M059J (cell line): ENCODE data around the gene CDH20. TPM values are rescaled to one million over a fixed set of nuclear protein-coding genes. Genes with fewer than 3 reads are reported as not detected.

ENCODE experiments used
- DNase-seq: peaks from one replicate; pipeline ENCODE4 v3.0.0-alpha.2; 2012; ENCODE audit warnings: low read depth
- total RNA-seq: library from RNA; depleted of rRNA; stranded (reverse); fragments of >200 nt; shearing (Covaris generic); gene quantifications from 2 replicates; pipeline ENCODE4 v1.2.3, GENCODE V29; 2014; rRNA removed

Gene CDH20
- not detected in 2 replicates for total RNA-seq

GRCh38 chr18:61333271-61333745, at the start of gene CDH20:
Gene CDH20 (plus strand): TSS chr18:61333430.
- DNase-seq: no peak

DNA sequence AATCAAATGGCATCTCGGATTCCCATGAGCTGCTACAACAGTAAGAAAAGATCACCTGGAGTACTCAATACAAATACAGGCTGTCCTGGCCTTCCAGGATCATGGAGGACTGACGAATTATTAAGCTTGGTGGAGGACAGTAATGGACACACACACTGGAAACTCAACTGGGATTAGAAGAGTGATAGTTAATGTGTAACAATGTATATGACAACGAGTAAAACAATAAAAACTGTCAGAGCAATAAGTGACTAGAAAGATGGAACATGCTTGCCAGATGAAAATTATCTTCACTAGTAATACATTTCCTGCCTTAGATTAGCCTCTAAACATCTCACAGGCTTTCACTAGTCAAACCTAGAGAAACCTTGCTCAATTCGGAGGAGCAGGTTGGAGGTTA, 49.2 kb upstream of the CDH20 start:
- no peak for DNase-seq

DNA sequence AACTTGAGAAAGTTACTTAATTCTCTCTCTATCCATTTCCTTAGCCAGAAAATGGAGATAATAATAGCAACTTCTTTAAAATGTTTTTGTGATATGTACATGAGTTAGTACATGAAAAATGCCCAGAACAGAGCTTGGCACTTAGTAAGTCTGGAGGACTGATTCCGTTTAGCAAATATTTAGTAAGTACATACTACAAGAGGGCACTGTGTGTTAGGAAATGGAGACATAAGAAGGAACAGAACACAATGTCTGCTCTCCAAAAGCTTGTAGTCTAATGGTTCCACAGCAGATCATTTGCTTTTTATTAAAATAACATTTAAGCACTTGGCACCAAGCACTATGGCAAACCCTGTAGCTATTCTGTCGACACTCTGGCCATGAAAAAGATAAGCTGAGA, 47.5 kb upstream of the CDH20 start:
- no peak for DNase-seq

DNA sequence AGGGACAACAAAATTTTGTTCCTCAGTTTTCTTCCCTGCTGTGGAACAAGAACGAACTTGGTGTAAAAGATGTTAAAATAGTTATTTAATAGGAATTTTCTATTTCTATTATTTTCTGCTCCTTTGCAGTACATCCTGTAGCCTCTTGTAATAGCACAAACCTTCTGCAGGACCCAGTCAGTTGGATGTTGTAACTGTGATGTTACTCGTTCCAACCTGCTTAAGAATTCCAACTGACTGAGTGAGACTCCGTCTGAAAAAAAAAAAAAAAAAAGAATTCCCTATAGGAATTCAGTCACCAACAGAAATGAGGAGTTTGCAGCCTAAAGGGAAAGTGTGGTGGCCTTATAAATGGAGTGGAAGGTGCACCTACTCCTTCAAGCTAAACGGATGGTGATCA, 46.4 kb upstream of the CDH20 start:
- DNase-seq: no peak

- DNase-seq: no peak
These were observed 42.6 kb upstream of the CDH20 start for GRCh38 chr18:61290616-61291015.

DNA sequence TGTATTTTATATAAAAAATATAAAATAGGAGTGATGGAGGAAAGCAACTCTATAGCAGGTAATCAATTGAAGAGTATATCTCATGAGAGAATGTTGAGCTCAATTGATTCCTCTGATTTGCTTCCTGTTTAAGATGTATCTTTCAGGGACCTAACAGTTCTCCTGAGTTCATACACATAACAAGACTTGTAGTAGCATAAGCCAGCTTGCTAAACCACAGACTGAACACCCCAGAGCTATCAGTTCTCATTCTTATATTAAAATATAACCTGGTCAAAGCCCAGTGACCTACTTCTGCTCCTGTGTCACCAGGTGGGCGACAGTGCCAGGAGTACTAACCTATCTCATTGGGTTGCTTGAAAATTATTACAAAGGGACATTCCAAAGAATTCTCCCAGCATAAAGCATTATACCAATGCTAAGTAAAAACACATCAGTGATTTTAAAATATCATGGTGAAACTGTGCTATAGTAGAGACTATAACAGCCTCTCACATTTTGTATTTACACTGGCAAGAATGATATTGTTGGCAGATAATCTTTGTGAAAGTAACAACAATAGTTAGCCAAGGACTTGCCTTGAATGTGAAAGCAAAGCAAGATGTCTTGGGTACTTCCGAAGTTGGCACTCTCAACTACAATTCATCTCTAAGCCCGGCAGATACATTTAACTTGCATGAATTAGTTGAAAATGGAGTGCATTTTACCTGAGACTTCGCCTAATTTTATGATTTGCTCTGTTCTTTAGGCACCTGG, 40.8 kb upstream of the CDH20 start:
- DNase-seq: no peak

DNA sequence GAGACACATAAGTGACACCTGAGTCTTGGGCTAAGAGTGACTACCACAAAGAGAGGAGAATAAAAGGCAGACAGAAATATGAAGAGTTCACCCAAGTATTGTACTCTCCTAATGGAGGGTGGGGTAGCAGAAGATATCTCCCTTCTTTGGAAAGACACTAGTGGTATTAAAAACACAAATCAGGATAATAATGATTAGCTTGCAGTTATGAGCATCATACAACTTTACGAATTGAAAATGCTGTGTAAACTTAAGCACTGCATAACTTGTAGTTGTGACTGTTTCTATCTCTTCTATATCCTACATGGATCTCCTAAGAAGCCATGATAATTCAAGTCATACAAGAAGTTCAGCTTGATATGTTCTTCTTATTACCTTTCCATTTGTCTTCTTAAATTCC, 38.1 kb upstream of the CDH20 start:
- no peak for DNase-seq

- DNase-seq: no peak
These were observed 25.2 kb upstream of the CDH20 start for GRCh38 chr18:61308004-61308403.

- peak; percentile 4 for DNase-seq
These were observed 24.3 kb upstream of the CDH20 start for GRCh38 chr18:61308795-61309393.

GRCh38 chr18:61322265-61322873, 10.9 kb upstream of the CDH20 start:
- DNase-seq: peak; percentile 52

DNA sequence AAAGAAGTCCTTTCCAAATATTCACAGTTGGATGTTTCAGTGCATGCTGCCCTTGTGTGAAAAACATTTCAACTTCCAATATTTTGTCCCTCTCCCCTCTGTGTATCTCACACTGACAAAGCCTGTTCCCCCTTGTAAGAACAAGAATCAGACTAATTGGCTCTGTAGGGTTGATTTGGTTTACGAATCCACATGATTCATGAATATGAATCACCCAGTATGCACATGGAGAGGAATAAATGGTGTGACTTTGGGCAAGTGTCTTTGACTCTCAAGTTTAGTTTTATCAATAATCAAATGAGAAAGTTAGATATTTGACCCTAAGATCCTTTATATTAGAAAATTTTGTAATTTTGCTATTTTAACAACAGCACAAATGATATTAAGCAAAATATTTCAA, 9.3 kb upstream of the CDH20 start:
- no peak for DNase-seq

GRCh38 chr18:61326407-61326806, 6.8 kb upstream of the CDH20 start:
- no peak for DNase-seq

DNA sequence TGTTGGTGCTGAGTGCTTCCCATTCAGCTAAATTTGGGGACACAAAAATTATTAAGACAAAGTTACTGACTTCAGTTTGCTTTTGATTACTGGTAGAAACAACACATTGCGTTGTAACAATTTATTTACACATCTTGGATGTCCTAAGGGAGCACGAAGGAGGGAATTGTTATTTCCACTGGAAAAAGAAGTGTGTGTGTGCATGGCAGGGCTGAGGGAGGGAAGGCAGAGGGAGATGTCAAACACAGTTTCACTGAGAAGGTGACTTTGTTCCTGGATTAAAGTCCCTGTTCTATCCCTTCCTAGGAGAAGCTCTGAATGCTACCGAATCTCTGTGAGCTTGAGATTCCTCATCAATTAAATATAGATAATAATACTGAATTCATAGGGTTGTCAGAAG, 3.8 kb upstream of the CDH20 start:
- DNase-seq: no peak

GRCh38 chr18:61331051-61331450, 2.2 kb upstream of the CDH20 start:
- DNase-seq: no peak

GRCh38 chr18:61333746-61334490, 688 bp downstream of the CDH20 start:
- DNase-seq: no peak

- no peak for DNase-seq
These were observed 1.2 kb downstream of the CDH20 start for GRCh38 chr18:61334491-61334850.

DNA sequence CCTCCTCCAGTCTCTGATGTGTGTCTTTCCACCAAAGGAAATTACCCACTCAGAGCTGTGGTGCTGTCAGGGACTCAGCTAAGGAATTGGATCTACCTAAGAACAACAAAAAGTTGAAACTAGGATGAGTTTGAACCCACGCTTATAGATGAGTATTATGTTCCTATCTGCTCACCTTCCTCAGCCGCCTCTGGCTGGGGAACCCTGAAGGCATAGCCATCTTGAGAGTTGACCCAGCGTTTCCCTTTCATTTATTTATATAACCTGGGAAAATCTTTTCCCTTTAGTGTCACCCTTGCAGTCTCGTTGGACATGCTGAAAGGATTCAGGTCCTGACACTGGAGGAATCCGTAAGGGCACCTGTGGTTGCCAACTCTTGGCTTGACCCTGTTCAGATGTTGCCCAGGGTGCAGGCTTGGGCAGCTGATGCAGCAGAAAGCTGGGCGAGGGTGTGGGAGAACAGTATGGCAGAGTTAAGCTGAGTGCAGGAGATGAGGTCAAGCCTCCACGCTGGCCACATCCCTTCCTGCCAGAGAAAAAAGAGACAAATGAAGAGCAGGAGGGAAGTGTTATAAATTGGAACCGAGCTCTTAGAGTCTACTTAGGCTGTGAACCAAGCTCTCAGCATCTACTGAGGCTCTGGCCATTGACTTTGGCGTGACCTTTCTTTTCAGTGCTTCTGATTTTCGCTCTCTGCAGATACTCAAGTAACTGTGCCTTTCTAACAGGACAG, 1.9 kb downstream of the CDH20 start:
- no peak for DNase-seq

GRCh38 chr18:61335684-61336555, 2.7 kb downstream of the CDH20 start:
- no peak for DNase-seq

DNA sequence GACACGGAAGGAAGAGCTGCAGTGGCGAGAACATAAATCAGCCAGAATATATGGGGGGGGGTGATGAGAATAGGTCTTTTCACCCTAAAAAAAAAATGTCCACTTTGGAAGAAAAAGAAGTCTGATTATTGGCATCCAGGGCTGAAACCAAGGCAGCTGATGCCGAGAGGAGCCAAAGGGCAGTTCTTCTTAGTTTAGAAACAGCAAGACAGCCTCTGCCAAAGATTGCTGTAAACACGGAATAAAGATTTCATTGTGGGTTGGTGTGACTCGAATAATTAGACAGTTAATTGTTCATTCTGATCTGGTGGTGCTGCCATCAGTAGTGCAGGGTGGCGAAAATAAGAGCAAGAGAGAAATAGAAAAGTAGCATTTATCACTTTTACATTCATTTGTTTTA, 3.5 kb downstream of the CDH20 start:
- no peak for DNase-seq

DNA sequence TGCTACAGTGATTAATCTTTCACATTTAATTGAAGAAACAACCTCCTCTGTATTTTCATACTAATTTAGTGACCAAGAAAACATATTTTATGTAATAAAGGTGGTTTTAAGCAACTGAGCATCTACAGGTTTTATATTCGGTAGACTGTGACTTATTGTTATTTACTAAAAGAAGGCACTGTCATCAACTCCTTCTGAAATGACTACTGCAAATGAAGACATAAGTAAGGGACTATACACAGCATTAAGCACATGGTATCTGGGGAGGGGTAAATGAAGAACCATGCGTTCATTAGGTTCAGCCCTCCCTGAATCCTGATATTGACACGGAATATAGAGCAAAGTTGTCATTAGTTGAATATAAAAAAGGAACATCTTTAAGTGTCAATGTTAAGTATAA, 4.3 kb downstream of the CDH20 start:
- no peak for DNase-seq

- no peak for DNase-seq
These were observed 6.9 kb downstream of the CDH20 start for GRCh38 chr18:61340148-61340547.
